PC-9 (cell line): Measurements from ENCODE around the gene CCNY.

ENCODE experiments used
- EZH2 ChIP-seq: fragments of 200-600 bp; sonication (generic); IDR thresholded peaks from 2 replicates; pipeline ENCODE4 v1.8.0; 2017; ENCODE audit warnings: antibody characterized with exemption, low read depth
- TF ChIP-seq, protein P1 (sequence below): fragments of 200-600 bp; sonication (generic); conservative IDR thresholded peaks from 2 replicates; pipeline ENCODE4 v1.6.1; 2017; ENCODE audit warnings: mixed run types, antibody characterized with exemption, mild to moderate bottlenecking, moderate library complexity

- TF ChIP-seq, protein P1, sequence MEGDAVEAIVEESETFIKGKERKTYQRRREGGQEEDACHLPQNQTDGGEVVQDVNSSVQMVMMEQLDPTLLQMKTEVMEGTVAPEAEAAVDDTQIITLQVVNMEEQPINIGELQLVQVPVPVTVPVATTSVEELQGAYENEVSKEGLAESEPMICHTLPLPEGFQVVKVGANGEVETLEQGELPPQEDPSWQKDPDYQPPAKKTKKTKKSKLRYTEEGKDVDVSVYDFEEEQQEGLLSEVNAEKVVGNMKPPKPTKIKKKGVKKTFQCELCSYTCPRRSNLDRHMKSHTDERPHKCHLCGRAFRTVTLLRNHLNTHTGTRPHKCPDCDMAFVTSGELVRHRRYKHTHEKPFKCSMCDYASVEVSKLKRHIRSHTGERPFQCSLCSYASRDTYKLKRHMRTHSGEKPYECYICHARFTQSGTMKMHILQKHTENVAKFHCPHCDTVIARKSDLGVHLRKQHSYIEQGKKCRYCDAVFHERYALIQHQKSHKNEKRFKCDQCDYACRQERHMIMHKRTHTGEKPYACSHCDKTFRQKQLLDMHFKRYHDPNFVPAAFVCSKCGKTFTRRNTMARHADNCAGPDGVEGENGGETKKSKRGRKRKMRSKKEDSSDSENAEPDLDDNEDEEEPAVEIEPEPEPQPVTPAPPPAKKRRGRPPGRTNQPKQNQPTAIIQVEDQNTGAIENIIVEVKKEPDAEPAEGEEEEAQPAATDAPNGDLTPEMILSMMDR: no peak
- no peak for TF ChIP-seq EZH2
Observed at GRCh38 chr10:35535136-35535535, 198.8 kb downstream of the CCNY start.
